ENCODE results near the gene SNTA1.
"Not testable (repeated sequence)": the region's sequence is repeated elsewhere in the genome, so short reads cannot be mapped to it uniquely, and the experiment has no call there.

The SNTA1 gene

DNA sequence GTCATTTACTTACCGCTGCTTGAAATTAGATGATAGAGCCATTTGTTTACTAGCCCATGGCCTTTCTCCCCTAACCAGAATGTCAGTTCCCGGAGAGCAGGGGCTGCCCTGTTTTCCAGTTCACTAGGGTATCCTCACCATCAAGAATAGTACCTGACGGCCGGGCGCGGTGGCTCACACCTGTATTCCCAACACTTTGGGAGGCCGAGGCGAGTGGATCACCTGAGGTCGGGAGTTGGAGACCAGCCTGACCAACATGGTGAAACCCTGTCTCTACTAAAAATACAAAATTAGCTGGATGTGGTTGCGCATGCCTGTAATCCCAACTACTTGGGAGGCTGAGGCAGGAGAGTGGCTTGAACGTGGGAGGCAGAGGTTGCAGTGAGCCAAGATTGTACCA lies 19.7 kb downstream of the SNTA1 start:
- DNase-seq, result not testable (repeated sequence)

DNA sequence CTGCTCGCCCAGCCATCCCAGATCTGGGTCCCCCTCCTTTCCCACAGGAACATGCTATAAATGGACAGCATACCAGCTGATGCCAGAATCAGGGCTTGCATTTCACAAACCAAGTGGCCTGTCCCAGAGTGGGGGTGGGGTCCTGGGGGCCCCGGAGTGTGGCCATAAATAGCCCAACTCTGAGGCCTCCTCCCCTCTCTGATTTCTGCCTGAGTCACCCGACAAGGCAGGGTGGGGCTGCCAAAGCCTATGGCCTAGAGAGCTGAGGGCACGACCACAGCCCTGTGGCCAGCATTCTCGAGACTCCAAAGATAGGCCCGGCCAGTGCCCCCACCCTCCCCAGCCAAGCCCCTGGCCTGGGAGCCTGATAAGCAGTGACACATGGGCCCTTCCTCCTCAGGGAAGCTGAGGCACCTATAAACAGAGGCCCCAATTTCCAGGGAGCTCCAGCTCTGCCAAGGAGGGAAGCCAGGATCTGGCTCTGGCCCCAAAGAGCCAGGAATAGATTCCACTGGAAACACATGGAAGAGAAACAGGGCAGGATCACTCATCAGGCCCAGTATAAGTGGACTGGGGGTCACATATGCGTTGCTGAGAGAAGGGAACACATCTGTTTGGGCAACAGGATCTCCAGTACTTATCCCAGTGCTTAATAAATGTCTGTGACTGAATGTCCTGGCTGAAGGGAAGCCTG lies 20.3 kb downstream of the SNTA1 start:
- no peak for DNase-seq

GRCh38 chr20:33419140-33419974 lies 24.2 kb downstream of the SNTA1 start:
- no peak for DNase-seq

- no peak for DNase-seq
Observed at GRCh38 chr20:33418033-33418432, 25.5 kb downstream of the SNTA1 start.

DNA sequence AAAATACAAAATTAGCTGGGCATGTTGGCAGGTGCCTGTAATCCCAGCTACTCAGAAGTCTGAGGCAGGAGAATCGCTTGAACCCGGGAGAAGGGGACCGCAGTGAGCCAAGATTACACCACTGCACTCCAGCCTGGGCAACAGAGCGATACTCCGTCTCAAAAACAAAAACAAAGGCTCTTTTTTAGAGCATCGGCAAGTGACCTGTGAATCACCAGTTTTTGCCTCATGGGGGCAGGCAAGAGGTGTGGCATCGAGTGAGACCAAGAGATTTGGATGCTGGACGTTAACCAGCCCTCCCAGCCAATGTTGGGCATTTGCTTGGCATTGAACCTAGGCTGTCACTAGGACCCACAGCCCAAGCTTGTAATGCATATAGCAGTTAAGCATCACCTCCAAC lies 27.6 kb downstream of the SNTA1 start:
- peak; percentile 50 for DNase-seq

GRCh38 chr20:33412484-33412838 lies 31.1 kb downstream of the SNTA1 start:
- no peak for DNase-seq

- DNase-seq, result no peak
Observed at GRCh38 chr20:33411711-33412483, 31.7 kb downstream of the SNTA1 start.

DNA sequence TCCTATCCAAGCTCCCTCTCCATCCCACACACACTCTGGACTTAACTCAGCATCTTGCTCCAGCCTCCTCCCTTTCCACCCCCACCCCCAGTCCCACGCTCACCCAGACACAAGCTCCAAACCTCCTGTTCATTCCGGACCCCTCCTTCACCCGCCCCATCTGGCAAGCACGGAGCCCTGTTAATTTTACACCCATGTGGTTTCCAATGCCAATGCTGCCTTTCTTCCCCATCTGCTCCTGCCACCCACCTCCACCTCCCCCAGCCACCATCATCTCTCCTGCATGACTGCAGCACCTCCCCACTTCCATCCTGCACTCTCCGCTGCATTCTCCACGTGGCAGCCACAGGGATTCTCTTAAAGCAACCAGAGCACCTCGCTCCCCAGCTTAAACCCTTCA lies 32.3 kb downstream of the SNTA1 start:
- DNase-seq, result no peak

DNA sequence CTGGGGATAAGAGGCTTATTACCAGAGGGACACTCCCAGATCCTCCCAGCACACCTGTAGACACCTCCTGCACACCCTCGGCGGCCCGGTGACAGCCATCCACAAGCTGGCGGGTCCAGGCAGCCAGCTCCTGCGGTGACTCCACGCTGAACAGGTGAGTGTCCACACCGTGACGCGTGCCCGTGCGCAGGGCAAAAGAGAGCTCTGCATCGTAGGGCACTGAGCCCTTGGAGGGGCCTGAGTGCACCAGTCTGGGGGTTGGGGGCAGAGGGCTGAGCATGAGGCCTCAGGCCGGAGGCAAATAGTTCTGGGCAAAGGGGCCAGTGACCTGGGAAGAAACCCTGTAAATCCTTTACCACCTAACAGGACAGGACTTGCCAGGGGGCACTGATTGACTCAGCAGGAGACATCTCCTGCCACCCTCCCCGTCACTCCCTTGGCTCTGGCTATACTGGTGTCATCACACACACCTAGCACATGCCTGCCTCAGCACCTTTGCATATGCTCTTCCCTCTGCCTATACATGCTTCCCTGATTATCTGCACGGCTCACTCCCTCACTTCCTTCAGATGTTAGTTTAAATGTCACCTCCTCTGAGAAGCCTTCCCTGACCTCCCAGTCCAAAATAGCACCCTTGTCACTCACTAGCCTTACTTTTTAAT lies 33.4 kb downstream of the SNTA1 start:
- no peak for DNase-seq

GRCh38 chr20:33408716-33409654 lies 34.6 kb downstream of the SNTA1 start:
- no peak for DNase-seq

DNA sequence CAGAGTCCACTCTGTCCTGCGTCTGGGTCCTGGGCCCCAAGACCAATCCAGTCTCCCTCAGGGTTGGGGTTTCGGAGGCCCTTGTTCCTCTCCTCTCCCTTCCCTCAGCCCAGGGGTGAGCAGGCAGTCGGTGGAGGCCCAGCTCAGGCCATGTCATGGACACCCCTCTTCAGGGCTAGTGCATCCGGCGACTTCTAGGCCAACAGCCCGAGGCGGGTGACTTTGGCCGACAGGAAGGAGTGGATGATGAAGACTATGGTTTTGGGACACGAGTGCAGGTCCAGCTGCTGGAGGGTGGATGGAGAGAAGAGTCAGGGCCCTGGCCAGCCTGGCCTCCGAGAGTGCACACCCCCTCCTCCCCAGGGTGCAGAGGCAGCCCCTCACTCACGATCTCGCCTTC lies 35.2 kb downstream of the SNTA1 start:
- DNase-seq, result no peak

DNA sequence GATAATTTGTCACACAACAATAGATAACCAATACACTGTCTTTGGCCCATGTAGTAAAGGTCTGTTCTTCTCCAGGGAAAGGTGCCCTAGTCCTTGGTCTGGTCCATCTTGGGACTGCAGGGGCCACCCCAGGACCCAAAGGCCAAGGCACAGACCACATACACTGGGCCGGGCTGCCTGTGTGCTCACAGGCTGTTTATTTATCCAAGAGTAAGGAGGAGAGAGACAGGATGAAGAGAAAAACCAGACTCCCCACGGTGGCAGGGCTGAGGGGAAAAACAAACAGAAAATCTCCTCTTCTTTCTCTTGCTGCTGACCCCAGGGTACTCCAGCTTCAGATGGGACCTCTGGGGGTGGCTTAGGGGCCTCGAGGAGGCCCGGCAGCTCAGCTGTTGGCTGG lies 35.8 kb downstream of the SNTA1 start:
- no peak for DNase-seq

DNA sequence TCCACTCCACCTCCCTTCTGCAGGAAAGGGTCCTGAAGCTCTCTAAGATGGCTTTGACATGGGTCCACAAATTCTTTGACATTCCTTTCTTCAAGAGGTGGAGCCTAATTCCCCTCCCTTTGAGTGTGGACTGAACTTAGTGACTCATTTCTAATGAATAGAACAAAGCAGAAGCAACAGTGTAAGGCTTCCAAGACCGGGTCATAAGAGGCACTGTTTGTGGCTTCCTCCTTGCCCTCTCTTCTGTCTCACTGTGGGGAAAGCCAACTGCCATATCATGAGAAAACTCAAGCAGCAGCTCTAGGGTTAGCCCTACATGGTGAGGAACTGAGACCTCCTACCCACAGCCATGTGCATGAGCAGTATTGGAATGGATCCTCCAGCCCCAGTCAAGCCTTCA lies 36.3 kb downstream of the SNTA1 start:
- no peak for DNase-seq

DNA sequence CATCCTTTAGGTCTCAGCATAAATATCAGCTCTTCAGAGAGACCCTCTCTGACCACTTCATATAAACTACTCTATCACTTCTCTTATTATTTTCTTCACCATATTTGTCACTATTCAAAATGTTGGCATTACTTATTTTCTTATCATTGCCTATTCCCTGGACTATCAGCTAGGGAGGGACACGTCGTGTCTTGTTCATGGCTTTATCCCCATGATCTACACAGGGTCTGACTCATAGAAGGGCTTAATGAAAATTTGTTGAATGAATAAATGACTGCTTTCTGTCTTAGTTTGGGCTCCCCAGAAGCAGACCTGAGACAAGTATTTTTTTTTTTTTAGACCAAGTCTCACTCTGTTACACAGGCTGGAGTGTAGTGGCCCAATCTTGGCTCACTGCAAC lies 39.3 kb downstream of the SNTA1 start:
- no peak for DNase-seq

- peak; percentile 36 for DNase-seq
Observed at GRCh38 chr20:33401921-33402369, 41.6 kb downstream of the SNTA1 start.

DNA sequence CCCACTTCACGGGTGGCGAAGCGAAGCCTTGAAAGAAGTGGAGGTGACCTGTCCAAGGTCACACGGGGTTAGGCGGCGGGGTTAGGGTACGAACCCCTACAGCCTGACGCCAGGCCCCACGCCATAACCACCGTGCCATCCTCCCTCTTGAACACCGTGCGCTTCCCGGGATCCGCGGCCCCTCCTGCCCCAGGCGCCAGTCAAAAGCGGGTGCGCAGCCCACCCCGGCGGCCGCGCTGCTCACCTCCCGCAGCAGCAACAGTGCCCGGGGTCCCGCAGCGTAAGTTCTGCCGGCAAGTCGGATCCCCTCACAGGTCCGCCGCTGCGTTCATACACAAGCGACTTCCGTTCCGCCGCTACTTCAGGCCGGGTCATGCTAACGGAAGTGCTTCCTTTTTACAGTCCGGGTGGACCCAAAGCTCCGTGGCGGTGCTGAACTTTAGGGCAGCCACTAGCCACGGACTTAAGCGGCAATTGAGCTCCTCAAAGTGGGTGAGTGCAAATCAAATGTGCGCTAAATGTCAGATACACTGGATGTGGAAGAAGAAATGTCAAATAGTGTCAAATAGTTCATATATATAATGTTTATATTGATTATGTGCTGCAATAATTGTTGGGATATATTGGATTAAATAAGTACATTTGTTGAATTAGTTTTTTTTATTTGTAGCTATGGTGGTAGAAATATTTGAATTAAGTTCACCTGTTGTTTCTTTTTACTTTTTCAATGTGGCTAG lies 42.2 kb downstream of the SNTA1 start, which contains the start of gene CDK5RAP1:
Gene CDK5RAP1, minus strand, starts transcription at position 336 of the 737 bp plus-strand sequence. CDS start 4,455 bp downstream, outside the sequence.
- DNase-seq, result peak; percentile 88

DNA sequence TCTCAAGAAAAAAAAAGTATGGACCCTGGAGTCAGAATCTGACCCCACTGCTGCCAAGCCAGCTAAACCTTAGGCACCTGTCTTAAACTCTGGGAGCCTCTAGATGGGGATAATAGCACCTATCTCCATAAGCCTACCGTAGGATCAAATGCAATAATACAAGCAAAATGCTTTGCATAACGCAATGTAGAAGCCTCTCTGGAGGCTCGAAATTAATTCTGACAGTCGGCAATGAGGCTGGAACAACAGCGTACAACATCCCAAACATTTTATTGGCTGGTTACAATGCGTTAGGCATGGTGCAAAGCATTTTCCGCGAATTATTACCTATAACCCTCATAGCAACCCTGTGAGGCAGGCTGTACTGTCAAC lies 42.8 kb downstream of the SNTA1 start:
- DNase-seq, result peak; percentile 38

DNA sequence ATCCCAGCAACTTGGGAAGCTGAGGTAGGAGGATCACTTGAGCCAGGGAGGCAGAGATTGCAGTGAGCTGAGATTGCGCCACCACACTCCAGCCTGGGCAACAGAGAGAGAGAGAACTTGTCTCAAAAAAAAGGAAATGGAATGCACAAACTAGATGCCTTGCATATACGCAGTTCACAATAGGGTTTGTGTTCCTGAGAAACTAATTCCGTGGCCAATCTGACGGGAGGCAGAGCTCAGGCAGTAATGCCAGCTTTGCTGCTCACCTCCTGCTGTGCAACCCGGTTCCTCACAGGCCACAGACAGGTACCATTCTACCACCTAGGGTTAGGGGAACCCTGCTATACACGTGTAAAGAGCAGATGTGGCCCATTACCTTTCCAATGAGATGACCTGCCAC lies 43.6 kb downstream of the SNTA1 start:
- DNase-seq, result no peak

GRCh38 chr20:33394718-33395117 lies 48.8 kb downstream of the SNTA1 start:
- DNase-seq, result peak; percentile 12

DNA sequence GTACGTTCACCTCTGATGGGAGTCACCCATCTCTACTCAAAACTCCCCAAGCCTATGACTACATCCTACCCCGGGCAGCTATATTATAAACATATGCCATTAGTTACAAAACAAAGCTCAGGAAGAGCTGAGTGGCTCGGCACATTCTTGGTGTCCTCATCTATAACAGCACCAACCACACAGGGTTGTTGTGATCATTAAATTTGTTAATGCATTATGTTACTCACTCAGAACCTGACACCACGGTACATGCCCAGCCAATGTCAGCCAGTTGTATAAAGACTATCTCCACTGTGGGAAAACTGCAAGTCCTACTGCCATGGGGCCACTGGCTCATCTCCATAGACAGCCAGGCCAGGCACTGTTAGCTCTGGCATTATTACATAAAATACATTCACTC lies 50.0 kb downstream of the SNTA1 start:
- no peak for DNase-seq

All from NCI-H1105 treated with DMSO at 0.1 percent for 48 hours (cell line).